Panc1 (cell line): Measurements from ENCODE around the gene PPP4R3A.

Source experiments
- CTCF ChIP-seq: fragments of 450-650 bp; IDR thresholded peaks from 2 replicates; pipeline ENCODE4 v1.5.1; 2017; ENCODE audit warnings: mild to moderate bottlenecking
- POLR2AphosphoS5 ChIP-seq: IDR thresholded peaks from 2 replicates; pipeline ENCODE4 v1.6.1; 2012; ENCODE audit warnings: mild to moderate bottlenecking, low read depth, low read length, moderate library complexity
- TF ChIP-seq, protein P1 (sequence below), 2 experiments: IDR thresholded peaks; 2 replicates each; pipeline ENCODE4 v1.6.1; 2011 to 2012; ENCODE audit warnings: low read depth in 2 of 2, control low read depth in 1 of 2, low read length in 1 of 2, mild to moderate bottlenecking in 1 of 2, moderate library complexity in 1 of 2; ENCODE audit not compliant: insufficient read depth in 1 of 2

GRCh38 chr14:91464615-91465205 lies 45.4 kb downstream of the PPP4R3A start:
- TF ChIP-seq CTCF (no peak), POLR2AphosphoS5 (no peak)
- TF ChIP-seq, protein P1, sequence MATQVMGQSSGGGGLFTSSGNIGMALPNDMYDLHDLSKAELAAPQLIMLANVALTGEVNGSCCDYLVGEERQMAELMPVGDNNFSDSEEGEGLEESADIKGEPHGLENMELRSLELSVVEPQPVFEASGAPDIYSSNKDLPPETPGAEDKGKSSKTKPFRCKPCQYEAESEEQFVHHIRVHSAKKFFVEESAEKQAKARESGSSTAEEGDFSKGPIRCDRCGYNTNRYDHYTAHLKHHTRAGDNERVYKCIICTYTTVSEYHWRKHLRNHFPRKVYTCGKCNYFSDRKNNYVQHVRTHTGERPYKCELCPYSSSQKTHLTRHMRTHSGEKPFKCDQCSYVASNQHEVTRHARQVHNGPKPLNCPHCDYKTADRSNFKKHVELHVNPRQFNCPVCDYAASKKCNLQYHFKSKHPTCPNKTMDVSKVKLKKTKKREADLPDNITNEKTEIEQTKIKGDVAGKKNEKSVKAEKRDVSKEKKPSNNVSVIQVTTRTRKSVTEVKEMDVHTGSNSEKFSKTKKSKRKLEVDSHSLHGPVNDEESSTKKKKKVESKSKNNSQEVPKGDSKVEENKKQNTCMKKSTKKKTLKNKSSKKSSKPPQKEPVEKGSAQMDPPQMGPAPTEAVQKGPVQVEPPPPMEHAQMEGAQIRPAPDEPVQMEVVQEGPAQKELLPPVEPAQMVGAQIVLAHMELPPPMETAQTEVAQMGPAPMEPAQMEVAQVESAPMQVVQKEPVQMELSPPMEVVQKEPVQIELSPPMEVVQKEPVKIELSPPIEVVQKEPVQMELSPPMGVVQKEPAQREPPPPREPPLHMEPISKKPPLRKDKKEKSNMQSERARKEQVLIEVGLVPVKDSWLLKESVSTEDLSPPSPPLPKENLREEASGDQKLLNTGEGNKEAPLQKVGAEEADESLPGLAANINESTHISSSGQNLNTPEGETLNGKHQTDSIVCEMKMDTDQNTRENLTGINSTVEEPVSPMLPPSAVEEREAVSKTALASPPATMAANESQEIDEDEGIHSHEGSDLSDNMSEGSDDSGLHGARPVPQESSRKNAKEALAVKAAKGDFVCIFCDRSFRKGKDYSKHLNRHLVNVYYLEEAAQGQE (IDR thresholded peaks at IDR 0.05; ENCODE audit: insufficient read depth in 1 of 2, low read depth in 2 of 2, low read length in 1 of 2), result no peak
